RWPE2 (cell line): ENCODE results near the gene TRIM47.

Source experiments
- ATAC-seq: fragments of 200-7000 bp; cut with Tn5 transposase; 3 replicates; pipeline ENCODE4 v1.9.1; 2021; ENCODE audit warnings: low read depth
- DNase-seq: peaks from one replicate; pipeline ENCODE4 v3.0.0-alpha.2; 2020; ENCODE audit warnings: low spot score
- H3K27ac ChIP-seq: fragments of 450-650 bp; 2 replicates; pipeline ENCODE4 v1.5.1; 2017; ENCODE audit warnings: mild to moderate bottlenecking; ENCODE audit not compliant: poor library complexity, severe bottlenecking
- H3K27me3 ChIP-seq: fragments of 250-450 bp; sonication (Bioruptor Pico); 2 replicates; pipeline ENCODE4 v1.5.1; 2021; ENCODE audit warnings: mild to moderate bottlenecking, moderate library complexity; ENCODE audit not compliant: insufficient read depth, poor library complexity, severe bottlenecking
- H3K36me3 ChIP-seq: fragments of 250-450 bp; sonication (Bioruptor Pico); 2 replicates; pipeline ENCODE4 v1.5.1; 2020; ENCODE audit warnings: low read depth, mild to moderate bottlenecking, moderate library complexity
- H3K4me1 ChIP-seq: fragments of 250-450 bp; sonication (Bioruptor Pico); 2 replicates; pipeline ENCODE4 v1.5.1; 2021; ENCODE audit warnings: mild to moderate bottlenecking, moderate library complexity; ENCODE audit not compliant: insufficient read depth, poor library complexity, severe bottlenecking
- H3K4me3 ChIP-seq: fragments of 250-450 bp; sonication (Bioruptor Pico); 2 replicates; pipeline ENCODE4 v1.5.1; 2021; ENCODE audit warnings: mild to moderate bottlenecking, moderate library complexity; ENCODE audit not compliant: severe bottlenecking
- H3K9me3 ChIP-seq: fragments of 250-450 bp; sonication (Bioruptor Pico); 2 replicates; pipeline ENCODE4 v1.5.1; 2021; ENCODE audit warnings: mild to moderate bottlenecking, moderate library complexity; ENCODE audit not compliant: severe bottlenecking
- CTCF ChIP-seq: fragments of 450-650 bp; IDR thresholded peaks from one replicate; pipeline ENCODE4 v1.5.1; 2017; ENCODE audit warnings: mild to moderate bottlenecking, moderate library complexity; ENCODE audit not compliant: poor library complexity, severe bottlenecking

TRIM47 gene

GRCh38 chr17:75920045-75920560 is 41.7 kb upstream of the TRIM47 start:
- DNase-seq (no peak), ATAC-seq (no peak)
- Histone ChIP-seq H3K4me3 (no peak overlapping the region), H3K27me3 (no peaks in the 10 kb centered on the region), H3K4me1 (no peaks in the 10 kb centered on the region), H3K27ac (no peak overlapping the region), H3K9me3 (no peaks in the 10 kb centered on the region), H3K36me3 (peaks cover 16% of the 10 kb centered on the region)
- TF ChIP-seq CTCF, result no peak

- no peak overlapping the region for H3K27ac ChIP-seq
- H3K4me3 ChIP-seq, result no peak overlapping the region
- ATAC-seq (no peak), DNase-seq (peak; percentile 68)
- H3K4me1 ChIP-seq, result no peaks in the 10 kb centered on the region
- H3K36me3 ChIP-seq, result peaks cover 16% of the 10 kb centered on the region
- H3K9me3 ChIP-seq, result no peaks in the 10 kb centered on the region
- H3K27me3 ChIP-seq, result no peaks in the 10 kb centered on the region
- TF ChIP-seq CTCF, result no peak
These were observed 41.2 kb upstream of the TRIM47 start for GRCh38 chr17:75919611-75920010.

GRCh38 chr17:75917917-75918445 is 39.6 kb upstream of the TRIM47 start:
- ATAC-seq, result no peak
- TF ChIP-seq CTCF, result no peak
- H3K4me3 ChIP-seq, result no peak overlapping the region
- no peak overlapping the region for H3K27ac ChIP-seq
- no peaks in the 10 kb centered on the region for H3K4me1 ChIP-seq
- DNase-seq, result peak; percentile 69
- H3K27me3 ChIP-seq, result no peaks in the 10 kb centered on the region
- H3K36me3 ChIP-seq, result peaks cover 12% of the 10 kb centered on the region
- H3K9me3 ChIP-seq, result no peaks in the 10 kb centered on the region

GRCh38 chr17:75917141-75917916 is 38.9 kb upstream of the TRIM47 start:
- no peak for ATAC-seq
- Histone ChIP-seq H3K4me3 (no peak overlapping the region), H3K36me3 (peaks cover 14% of the 10 kb centered on the region)

More at GRCh38 chr17:75917141-75917916, 38.9 kb upstream of the TRIM47 start:
- Histone ChIP-seq H3K4me1 (no peaks in the 10 kb centered on the region), H3K9me3 (no peaks in the 10 kb centered on the region), H3K27ac (no peak overlapping the region), H3K27me3 (no peaks in the 10 kb centered on the region)
- no peak for DNase-seq
- TF ChIP-seq CTCF, result no peak
